Endothelial cell of umbilical vein (primary cell): ENCODE data around the gene MTFMT.

Experiments used
- EZH2 ChIP-seq: IDR thresholded peaks from 2 replicates; pipeline ENCODE4 v1.6.1; 2012; ENCODE audit warnings: borderline replicate concordance, low read depth, mild to moderate bottlenecking, moderate library complexity, low read length, inconsistent platforms; ENCODE audit not compliant: severe bottlenecking
- POLR2A ChIP-seq: IDR thresholded peaks from 2 replicates; pipeline ENCODE4 v1.6.1; 2012; ENCODE audit warnings: low read depth, mild to moderate bottlenecking, control low read depth, low read length
- POLR2AphosphoS5 ChIP-seq: IDR thresholded peaks from 2 replicates; pipeline ENCODE4 v1.6.1; 2012; ENCODE audit warnings: low read depth, mild to moderate bottlenecking, control low read depth, low read length, moderate library complexity; ENCODE audit not compliant: insufficient read depth
- TF ChIP-seq, protein P1 (sequence below), 2 donors: IDR thresholded peaks; 1 replicate in 1 of 2; 2 replicates in 1 of 2; pipeline ENCODE4 v1.5.1; 2011; ENCODE audit warnings: low read length in 2 of 2, mild to moderate bottlenecking in 2 of 2, moderate library complexity in 2 of 2, control low read depth in 1 of 2, inconsistent platforms in 1 of 2, low read depth in 1 of 2; ENCODE audit not compliant: insufficient read depth in 1 of 2; ENCODE audit errors: extremely low read depth in 1 of 2
- TF ChIP-seq, protein P2 (sequence below): IDR thresholded peaks from 2 replicates; pipeline ENCODE4 v1.6.1; 2011; ENCODE audit not compliant: insufficient read depth, insufficient read length

GRCh38 chr15:64975390-64975789, 54.0 kb downstream of the MTFMT start:
- TF ChIP-seq, protein P1, sequence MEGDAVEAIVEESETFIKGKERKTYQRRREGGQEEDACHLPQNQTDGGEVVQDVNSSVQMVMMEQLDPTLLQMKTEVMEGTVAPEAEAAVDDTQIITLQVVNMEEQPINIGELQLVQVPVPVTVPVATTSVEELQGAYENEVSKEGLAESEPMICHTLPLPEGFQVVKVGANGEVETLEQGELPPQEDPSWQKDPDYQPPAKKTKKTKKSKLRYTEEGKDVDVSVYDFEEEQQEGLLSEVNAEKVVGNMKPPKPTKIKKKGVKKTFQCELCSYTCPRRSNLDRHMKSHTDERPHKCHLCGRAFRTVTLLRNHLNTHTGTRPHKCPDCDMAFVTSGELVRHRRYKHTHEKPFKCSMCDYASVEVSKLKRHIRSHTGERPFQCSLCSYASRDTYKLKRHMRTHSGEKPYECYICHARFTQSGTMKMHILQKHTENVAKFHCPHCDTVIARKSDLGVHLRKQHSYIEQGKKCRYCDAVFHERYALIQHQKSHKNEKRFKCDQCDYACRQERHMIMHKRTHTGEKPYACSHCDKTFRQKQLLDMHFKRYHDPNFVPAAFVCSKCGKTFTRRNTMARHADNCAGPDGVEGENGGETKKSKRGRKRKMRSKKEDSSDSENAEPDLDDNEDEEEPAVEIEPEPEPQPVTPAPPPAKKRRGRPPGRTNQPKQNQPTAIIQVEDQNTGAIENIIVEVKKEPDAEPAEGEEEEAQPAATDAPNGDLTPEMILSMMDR (IDR thresholded peaks at IDR 0.05; ENCODE audit: extremely low read depth in 1 of 2, insufficient read depth in 1 of 2, low read depth in 1 of 2, low read length in 2 of 2) = no peak
- TF ChIP-seq POLR2AphosphoS5 (no peak), EZH2 (no peak), POLR2A (no peak)
- TF ChIP-seq, protein P2, sequence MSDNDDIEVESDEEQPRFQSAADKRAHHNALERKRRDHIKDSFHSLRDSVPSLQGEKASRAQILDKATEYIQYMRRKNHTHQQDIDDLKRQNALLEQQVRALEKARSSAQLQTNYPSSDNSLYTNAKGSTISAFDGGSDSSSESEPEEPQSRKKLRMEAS = no peak
